Mucosa of gallbladder (tissue), 1 donor: Measurements from ENCODE around the gene PUDP. TPM values are rescaled to one million over a fixed set of nuclear protein-coding genes. Genes with fewer than 3 reads are reported as not detected.

Experiments
- DNase-seq: peaks from one replicate; pipeline ENCODE4 v3.0.0-alpha.2; 2020; ENCODE audit warnings: low spot score
- total RNA-seq: library from RNA; stranded (reverse); gene quantifications from one replicate; pipeline ENCODE4 v1.2.1, GENCODE V29; 2021
- donor health status: DM: no; HTN: no; CAD: no.

The PUDP gene
- total RNA-seq, 1 donor from 2014 or later = 42.2 TPM

GRCh38 chrX:7074148-7074907, 73.6 kb downstream of the PUDP start:
- no peak for DNase-seq

- DNase-seq = no peak
Observed at GRCh38 chrX:7073336-7073735, 74.6 kb downstream of the PUDP start.

GRCh38 chrX:7072856-7073255, 75.1 kb downstream of the PUDP start:
- no peak for DNase-seq

- DNase-seq = no peak
Observed at GRCh38 chrX:7071390-7071789, 76.6 kb downstream of the PUDP start.

- no peak for DNase-seq
Observed at GRCh38 chrX:7069556-7069955, 78.4 kb downstream of the PUDP start.

GRCh38 chrX:7068939-7069367, 79.0 kb downstream of the PUDP start:
- no peak for DNase-seq

GRCh38 chrX:7067256-7067655, 80.7 kb downstream of the PUDP start:
- DNase-seq = no peak

- no peak for DNase-seq
Observed at GRCh38 chrX:7065473-7065872, 82.5 kb downstream of the PUDP start.

GRCh38 chrX:7062903-7063302, 85.0 kb downstream of the PUDP start:
- DNase-seq = no peak

- no peak for DNase-seq
Observed at GRCh38 chrX:7062276-7062675, 85.7 kb downstream of the PUDP start.

GRCh38 chrX:7061429-7061828, 86.5 kb downstream of the PUDP start:
- no peak for DNase-seq

GRCh38 chrX:7060444-7060843, 87.5 kb downstream of the PUDP start:
- DNase-seq = no peak

- no peak for DNase-seq
Observed at GRCh38 chrX:7059859-7060258, 88.1 kb downstream of the PUDP start.

GRCh38 chrX:7059214-7059838, 88.6 kb downstream of the PUDP start:
- DNase-seq = no peak

- peak; percentile 32 for DNase-seq
Observed at GRCh38 chrX:7055386-7056137, 92.4 kb downstream of the PUDP start.

- no peak for DNase-seq
Observed at GRCh38 chrX:7054219-7055216, 93.4 kb downstream of the PUDP start.

GRCh38 chrX:7052541-7052940, 95.4 kb downstream of the PUDP start:
- DNase-seq = no peak

- DNase-seq = no peak
Observed at GRCh38 chrX:7050271-7050670, 97.7 kb downstream of the PUDP start.

- no peak for DNase-seq
Observed at GRCh38 chrX:7047951-7048350, 100.0 kb downstream of the PUDP start.

GRCh38 chrX:7045238-7045955, 102.6 kb downstream of the PUDP start:
- no peak for DNase-seq
